Testis (tissue), 3 donors: ENCODE measurements around the gene LRRC8D. TPM values are rescaled to one million over a fixed set of nuclear protein-coding genes. Genes with fewer than 3 reads are reported as not detected.
A peak's percentile ranks its signal among the peaks of the same experiment; 100 is the strongest.

Experiments used
- DNase-seq: peaks from one replicate; pipeline ENCODE4 v3.0.0-alpha.2; 2019
- H3K27ac ChIP-seq, 2 donors: fragments of 200-600 bp; sonication (generic); one replicate each; pipeline ENCODE4 v1.5.1; 2019
- H3K27me3 ChIP-seq: fragments of 200-600 bp; sonication (generic); one replicate; pipeline ENCODE4 v1.5.1; 2019
- H3K36me3 ChIP-seq: fragments of 200-600 bp; sonication (generic); one replicate; pipeline ENCODE4 v1.5.1; 2017; ENCODE audit warnings: low read depth; ENCODE audit errors: missing control alignments
- H3K4me1 ChIP-seq: fragments of 200-600 bp; sonication (generic); one replicate; pipeline ENCODE4 v1.5.1; 2019
- H3K4me3 ChIP-seq, 2 donors: fragments of 200-600 bp; sonication (generic); one replicate each; pipeline ENCODE4 v1.5.1; 2017 to 2019
- H3K9me3 ChIP-seq: fragments of 200-600 bp; sonication (generic); one replicate; pipeline ENCODE4 v1.5.1; 2017
- CTCF ChIP-seq, 3 experiments: fragments of 450-650 bp in 2 of 3; fragments of 200-600 bp in 1 of 3; sonication (generic) in 1 of 3; IDR thresholded peaks; one replicate each; pipeline ENCODE4 v1.5.1; 2016 to 2019; ENCODE audit warnings: antibody characterized with exemption in 3 of 3, mild to moderate bottlenecking in 2 of 3, moderate library complexity in 1 of 3
- POLR2A ChIP-seq: fragments of 450-650 bp; IDR thresholded peaks from one replicate; pipeline ENCODE4 v1.6.1; 2017; ENCODE audit warnings: antibody characterized with exemption, mild to moderate bottlenecking, moderate library complexity
- WGBS, 2 donors: methylation state at CpG; one replicate each; pipeline ENCODE4 v1.1.5; 2018; 5-methylcytosine and 5-hydroxymethylcytosine counted together
- intact Hi-C: fragments of 100-400 bp; cut with DNase I; formaldehyde crosslinking; loops from one replicate; pipeline ENCODE4 v1.15.1; 2023; ENCODE audit warnings: low total_unique reads
- polyA plus RNA-seq: library from polyadenylated mRNA; stranded (reverse); fragments of 350-450 nt; fragmentation: Illumina TruSeq; extraction: RNeasy Lipid Tissue Mini Kit (QIAGEN cat#74804); gene quantifications from one replicate; pipeline ENCODE4 v1.2.3, GENCODE V29; 2014; ENCODE audit warnings: low read depth, low replicate concordance; ENCODE audit not compliant: insufficient read depth
- total RNA-seq, 2 donors: library from RNA; depleted of rRNA; stranded (reverse); fragments of >200 nt; gene quantifications; one replicate each; pipeline ENCODE4 v1.2.3, GENCODE V29; 2016

Gene LRRC8D
- total and polyA plus RNA-seq, 3 donors from 2014 or later: 20.8 to 46.1 (median 41.1) TPM

GRCh38 chr1:89821322-89822108 is 683 bp downstream of the LRRC8D start:
- Histone ChIP-seq H3K4me3 (peak overlapping the region; percentile 79 to 87), H3K36me3 (no peaks in the 10 kb centered on the region), H3K27me3 (no peaks in the 10 kb centered on the region), H3K9me3 (no peaks in the 10 kb centered on the region), H3K4me1 (peaks cover 15% of the 10 kb centered on the region), H3K27ac (peak overlapping the region; percentile 80 to 91)
- peak; percentile 67 for DNase-seq
- TF ChIP-seq POLR2A (no peak), CTCF (IDR thresholded peaks at IDR 0.05) (no peak)
- WGBS, 2 donors: 1 to 6% methylated on average over 16 to 38 of the region's 73 CpGs
- intact Hi-C loops: no loop called here

DNA sequence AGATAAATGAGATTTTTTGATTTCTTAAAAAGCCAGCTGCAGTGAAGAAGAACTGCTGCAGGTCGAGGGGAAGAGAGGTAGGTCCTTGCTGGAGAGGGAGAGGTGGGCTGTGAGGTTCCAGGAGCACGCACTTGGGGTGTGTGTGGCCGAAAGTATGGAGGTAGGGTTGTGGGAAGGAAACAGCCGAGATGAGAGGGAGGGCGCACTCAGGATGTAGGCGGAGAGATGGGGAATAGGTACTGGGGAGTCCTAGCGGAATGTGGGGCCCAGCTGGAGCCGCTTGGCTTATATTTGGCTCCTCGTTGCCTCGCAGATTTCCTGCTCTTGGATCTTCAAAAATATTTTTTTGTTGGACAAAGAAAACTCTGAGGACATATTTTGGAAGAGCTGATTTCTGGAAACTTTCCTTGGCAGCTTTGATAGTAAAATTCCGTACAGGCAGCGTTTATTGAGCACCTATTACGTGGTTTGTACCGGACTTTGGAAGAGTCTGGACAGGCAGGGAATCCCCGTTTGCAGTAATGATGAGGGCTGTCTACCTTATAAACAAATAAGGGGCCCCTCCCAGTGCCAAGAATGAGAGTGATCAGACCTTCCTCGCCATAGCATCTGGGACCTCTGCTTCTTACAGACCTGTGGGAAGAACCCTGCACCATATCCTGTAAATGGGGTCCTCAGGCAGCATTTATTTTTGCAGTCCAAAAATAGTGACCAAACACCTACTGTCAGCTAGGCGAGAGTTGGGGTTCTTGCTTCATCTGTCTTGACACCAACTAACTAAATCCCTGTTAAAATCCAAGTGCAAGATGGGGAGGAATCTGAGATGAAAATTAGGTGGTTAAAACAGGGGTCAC is 1.5 kb downstream of the LRRC8D start:
- intact Hi-C loops: no loop called here
- TF ChIP-seq POLR2A (no peak), CTCF (IDR thresholded peaks at IDR 0.05) (no peak)
- WGBS, 2 donors: 40 to 48% methylated on average over 17 of the region's 17 CpGs
- no peaks in the 10 kb centered on the region for H3K9me3 ChIP-seq
- H3K27me3 ChIP-seq: no peaks in the 10 kb centered on the region
- peaks cover 15% of the 10 kb centered on the region for H3K4me1 ChIP-seq
- peak overlapping the region; percentile 79 to 87 for H3K4me3 ChIP-seq
- DNase-seq: peak; percentile 36
- peak overlapping the region; percentile 80 to 91 for H3K27ac ChIP-seq
- no peaks in the 10 kb centered on the region for H3K36me3 ChIP-seq

DNA sequence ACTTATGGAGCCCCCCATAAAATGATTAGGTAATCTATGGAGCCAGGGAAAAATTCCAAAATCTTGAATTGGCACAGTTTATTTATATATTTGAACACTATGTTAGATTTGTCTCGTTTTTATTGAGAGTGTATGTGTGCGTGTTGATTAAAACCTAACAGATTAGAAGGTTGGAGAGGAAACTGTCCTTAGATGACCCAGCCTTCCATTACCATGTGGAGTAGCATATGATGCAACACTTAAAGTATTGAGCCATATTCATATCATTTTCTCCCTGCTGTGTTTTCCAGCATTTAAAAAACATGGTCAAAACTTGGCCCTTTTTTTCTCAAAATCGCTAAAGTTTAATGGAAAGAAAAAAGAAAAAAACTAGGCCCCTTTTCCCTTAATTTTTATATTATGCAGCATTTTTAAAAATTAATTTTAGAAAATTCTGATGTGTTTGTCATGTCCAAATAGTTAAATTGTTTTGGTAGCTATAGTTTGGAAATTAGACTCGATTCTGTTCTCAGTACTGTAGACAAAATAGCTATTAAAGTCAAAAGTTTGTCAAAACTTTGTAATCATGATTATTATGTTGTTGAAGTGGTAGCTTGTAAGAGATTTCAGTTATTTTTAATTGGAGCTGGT is 2.3 kb downstream of the LRRC8D start:
- DNase-seq: no peak
- 53 to 65% methylated on average over 4 of the region's 4 CpGs for WGBS, 2 donors
- TF ChIP-seq POLR2A: no peak
- TF ChIP-seq CTCF (IDR thresholded peaks at IDR 0.05): no peak
- intact Hi-C loops: no loop called here
- Histone ChIP-seq H3K9me3 (no peaks in the 10 kb centered on the region), H3K27ac (no peak overlapping the region), H3K4me3 (no peak overlapping the region), H3K27me3 (no peaks in the 10 kb centered on the region), H3K4me1 (peaks cover 15% of the 10 kb centered on the region), H3K36me3 (no peaks in the 10 kb centered on the region)

- H3K27ac ChIP-seq: no peak overlapping the region
- H3K9me3 ChIP-seq: no peaks in the 10 kb centered on the region
- no peak overlapping the region for H3K4me3 ChIP-seq
- peak; percentile 66 for DNase-seq
- H3K27me3 ChIP-seq: no peaks in the 10 kb centered on the region
- no peak for TF ChIP-seq CTCF (IDR thresholded peaks at IDR 0.05)
- TF ChIP-seq POLR2A: no peak
- peaks cover 15% of the 10 kb centered on the region for H3K4me1 ChIP-seq
- no peaks in the 10 kb centered on the region for H3K36me3 ChIP-seq
- intact Hi-C loops: no loop called here
- 48 to 51% methylated on average over 6 of the region's 6 CpGs for WGBS, 2 donors
Observed at GRCh38 chr1:89823679-89824292, 3.0 kb downstream of the LRRC8D start.
